Measurements from ENCODE around the gene MYO19. TPM values are rescaled to one million over a fixed set of nuclear protein-coding genes. Genes with fewer than 3 reads are reported as not detected.

MYO19 gene
- total and polyA plus RNA-seq, 2 of the 4 experiments (the other 2 are of a cell fraction): 35.8 to 55.6 TPM

GRCh38 chr17:36481829-36482228, 52.8 kb downstream of the MYO19 start (continued):
- TF ChIP-seq, protein P1, sequence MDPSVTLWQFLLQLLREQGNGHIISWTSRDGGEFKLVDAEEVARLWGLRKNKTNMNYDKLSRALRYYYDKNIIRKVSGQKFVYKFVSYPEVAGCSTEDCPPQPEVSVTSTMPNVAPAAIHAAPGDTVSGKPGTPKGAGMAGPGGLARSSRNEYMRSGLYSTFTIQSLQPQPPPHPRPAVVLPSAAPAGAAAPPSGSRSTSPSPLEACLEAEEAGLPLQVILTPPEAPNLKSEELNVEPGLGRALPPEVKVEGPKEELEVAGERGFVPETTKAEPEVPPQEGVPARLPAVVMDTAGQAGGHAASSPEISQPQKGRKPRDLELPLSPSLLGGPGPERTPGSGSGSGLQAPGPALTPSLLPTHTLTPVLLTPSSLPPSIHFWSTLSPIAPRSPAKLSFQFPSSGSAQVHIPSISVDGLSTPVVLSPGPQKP (IDR thresholded peaks at IDR 0.05; ENCODE audit: borderline replicate concordance, low read depth, low read length): no peak
- TF ChIP-seq FOS (IDR thresholded peaks at IDR 0.05; ENCODE audit: low read depth, low read length) (no peak), USF2 (IDR thresholded peaks at IDR 0.05; ENCODE audit: low read depth, low read length) (no peak)

DNA sequence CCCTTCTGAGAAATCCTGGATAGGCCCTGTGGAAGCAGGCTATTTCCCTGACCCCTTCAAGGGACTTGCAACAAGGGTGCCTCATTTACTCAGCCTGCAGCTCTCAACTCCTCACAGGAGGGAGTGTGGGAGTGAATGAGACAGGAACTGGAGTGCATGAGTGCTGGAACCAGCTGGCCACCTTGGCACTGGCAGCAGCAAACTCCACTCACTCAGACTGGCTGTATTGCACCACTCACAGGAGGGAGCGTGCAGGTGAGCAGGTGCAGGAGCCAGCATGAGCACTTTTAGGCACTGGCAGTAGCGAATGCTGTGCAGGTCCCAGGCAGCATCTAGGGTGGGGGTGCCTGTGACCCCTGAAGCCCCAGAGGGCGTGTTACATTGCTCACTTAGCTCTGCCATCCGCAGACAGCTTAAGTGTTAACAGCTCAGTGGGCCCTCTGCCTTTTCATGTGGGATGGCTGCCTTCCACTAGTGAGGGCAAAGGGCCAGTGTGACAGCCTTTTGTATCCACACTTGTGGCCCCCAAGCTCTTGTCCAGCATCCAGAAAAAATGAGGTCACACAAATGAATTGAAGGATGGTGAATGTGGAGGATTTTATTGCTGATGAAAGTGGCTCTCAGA, 59.2 kb downstream of the MYO19 start:
- no peaks in the 10 kb centered on the region for H4K20me1 ChIP-seq (ENCODE audit: insufficient read depth, low read length)
- H3K4ac ChIP-seq (ENCODE audit: low read depth, low read length): no peak overlapping the region
- H2BK15ac ChIP-seq (ENCODE audit: low read depth, low read length): no peak overlapping the region
- in situ Hi-C loops (cut with MboI; ENCODE audit: low sequenced_read_pairs) (no loop called here), dilution Hi-C loops (cut with HindIII; ENCODE audit: low sequenced_read_pairs, unreplicated experiment) (no loop called here), intact Hi-C loops (cut with micrococcal nuclease) (no loop called here)
- no peak overlapping the region for H2BK20ac ChIP-seq (ENCODE audit: low read depth, low read length)
- H3K23ac ChIP-seq (ENCODE audit: low read depth, low read length): no peak overlapping the region
- H3K4me2 ChIP-seq (ENCODE audit: low read depth, low read length): no peak overlapping the region
- H3K9me1 ChIP-seq (ENCODE audit: insufficient read depth, low read length): no peaks in the 10 kb centered on the region
- H3K9ac ChIP-seq (ENCODE audit: low read depth, low read length): no peak overlapping the region
- H2BK5ac ChIP-seq (ENCODE audit: low read depth, low read length, poor library complexity, severe bottlenecking): no peak overlapping the region
- no peak overlapping the region for H2AK5ac ChIP-seq (ENCODE audit: low read depth, low read length)
- no peak overlapping the region for H3K27ac ChIP-seq (ENCODE audit: insufficient read depth, low read length)
- no peaks in the 10 kb centered on the region for H3K79me1 ChIP-seq (ENCODE audit: low read depth in 1 of 2, low read length in 2 of 2)
- H3K4me1 ChIP-seq (ENCODE audit: control insufficient read depth, insufficient read depth, low read length): no peaks in the 10 kb centered on the region
- no peak overlapping the region for H3K18ac ChIP-seq (ENCODE audit: low read depth, low read length)
- no peak overlapping the region for H3K4me3 ChIP-seq (ENCODE audit: insufficient read depth, low read depth, low read length)
- no peak for DNase-seq
- ChIA-PET POLR2A (ENCODE audit: unreplicated experiment) (no interaction called here), CTCF (no interaction called here)
- no peak overlapping the region for H2BK120ac ChIP-seq (ENCODE audit: low read depth, low read length)
- BruUV-seq (replicated peaks): no TSS peak
- no peaks in the 10 kb centered on the region for H3K36me3 ChIP-seq (ENCODE audit: control insufficient read depth, insufficient read depth, low read length)
- no peak overlapping the region for H4K8ac ChIP-seq (ENCODE audit: low read depth in 2 of 2, low read length in 2 of 2)
- no peak overlapping the region for H4K5ac ChIP-seq (ENCODE audit: low read depth, low read length)
- no peak overlapping the region for H2AFZ ChIP-seq (replicated peaks; ENCODE audit: low read length, poor library complexity)
- no peak overlapping the region for H3K14ac ChIP-seq (replicated peaks; ENCODE audit: low read depth, low read length)
- no peak for ATAC-seq (ENCODE audit: low read depth)
- no peak overlapping the region for H3K56ac ChIP-seq (ENCODE audit: extremely low read depth, insufficient read depth, low read length)
- WGBS, 2 experiments (ENCODE audit: extremely low coverage in 2 of 2, insufficient read length in 1 of 2): 14% methylated on average over 3 of the region's 4 CpGs; no CpG with 5 or more reads in 1 of the 2 experiments
- H4K91ac ChIP-seq (ENCODE audit: insufficient read depth, low read depth, low read length): no peak overlapping the region
- H2AK9ac ChIP-seq (replicated peaks; ENCODE audit: low read depth, low read length, poor library complexity): no peak overlapping the region
- H3K27me3 ChIP-seq (ENCODE audit: control insufficient read depth, insufficient read depth, low read length): peaks cover 3% of the 10 kb centered on the region; the same call in 1 of the 2 replicates
- H3K9me3 ChIP-seq (ENCODE audit: control insufficient read depth, insufficient read depth, low read length): no peaks in the 10 kb centered on the region
- no peak for TF ChIP-seq CHD1 (IDR thresholded peaks at IDR 0.05; ENCODE audit: low read depth, low read length)
- no peak for TF ChIP-seq MXI1 (IDR thresholded peaks at IDR 0.05; ENCODE audit: borderline replicate concordance, low read depth, low read length)
- TF ChIP-seq SMC3 (IDR thresholded peaks at IDR 0.05; ENCODE audit: low read depth, low read length): no peak
- TF ChIP-seq USF2 (IDR thresholded peaks at IDR 0.05; ENCODE audit: low read depth, low read length): no peak
- TF ChIP-seq, protein P1 (IDR thresholded peaks at IDR 0.05; ENCODE audit: borderline replicate concordance, low read depth, low read length): no peak
- no peak for TF ChIP-seq FOS (IDR thresholded peaks at IDR 0.05; ENCODE audit: low read depth, low read length)
- no peak for TF ChIP-seq CTCF (conservative IDR thresholded peaks at IDR 0.05; ENCODE audit: low read depth, low read length)
- TF ChIP-seq BHLHE40 (IDR thresholded peaks at IDR 0.05; ENCODE audit: low read depth, low read length): no peak
- TF ChIP-seq NFE2L2 (IDR thresholded peaks at IDR 0.05; ENCODE audit: low read depth, low read length): no peak

All from IMR-90 (cell line).